Activated CD4-positive, alpha-beta T cell treated with anti-CD3 and anti-CD28 coated beads, Interleukin-2, Interleukin-6, amounts not matched to agents 100 ng/mL and 50 ng/mL, durations not matched to agents 16 hours and 8 hours (primary cell): ENCODE measurements around the gene TEX22.

Source experiments
- DNase-seq: peaks from one replicate; pipeline ENCODE4 v3.0.0-alpha.2; 2020

TEX22 gene

GRCh38 chr14:105367116-105368031 is 31.0 kb upstream of the TEX22 start:
- DNase-seq = no peak

- no peak for DNase-seq
Observed at GRCh38 chr14:105368032-105368417, 30.3 kb upstream of the TEX22 start.

- no peak for DNase-seq
Observed at GRCh38 chr14:105368426-105368825, 29.9 kb upstream of the TEX22 start.

GRCh38 chr14:105368910-105369652 is 29.3 kb upstream of the TEX22 start:
- DNase-seq = no peak

GRCh38 chr14:105369653-105370040 is 28.7 kb upstream of the TEX22 start:
- DNase-seq = no peak

GRCh38 chr14:105374389-105374788 is 23.9 kb upstream of the TEX22 start:
- no peak for DNase-seq

GRCh38 chr14:105375635-105376057 is 22.7 kb upstream of the TEX22 start:
- DNase-seq = peak; percentile 56

GRCh38 chr14:105376521-105377440 is 21.6 kb upstream of the TEX22 start:
- no peak for DNase-seq

- no peak for DNase-seq
Observed at GRCh38 chr14:105377555-105378182, 20.7 kb upstream of the TEX22 start.

- no peak for DNase-seq
Observed at GRCh38 chr14:105378199-105378598, 20.1 kb upstream of the TEX22 start.

- DNase-seq = no peak
Observed at GRCh38 chr14:105378873-105379685, 19.3 kb upstream of the TEX22 start.

- DNase-seq = no peak
Observed at GRCh38 chr14:105379946-105380345, 18.4 kb upstream of the TEX22 start.

GRCh38 chr14:105380756-105381155 is 17.6 kb upstream of the TEX22 start:
- DNase-seq = no peak

- DNase-seq = no peak
Observed at GRCh38 chr14:105381446-105382342, 16.6 kb upstream of the TEX22 start.

GRCh38 chr14:105382343-105383082 is 15.8 kb upstream of the TEX22 start:
- DNase-seq = no peak

- DNase-seq = no peak
Observed at GRCh38 chr14:105383083-105383730, 15.1 kb upstream of the TEX22 start.

GRCh38 chr14:105384041-105384557 is 14.2 kb upstream of the TEX22 start:
- no peak for DNase-seq

GRCh38 chr14:105384605-105385321 is 13.6 kb upstream of the TEX22 start:
- no peak for DNase-seq
